Left renal cortex interstitium (tissue), 4 donors: ENCODE measurements around the gene ROR1. TPM values are rescaled to one million over a fixed set of nuclear protein-coding genes. Genes with fewer than 3 reads are reported as not detected.

Source experiments
- DNase-seq, 4 donors: peaks; one replicate each; pipeline ENCODE4 v3.0.0-alpha.2; 2013; ENCODE audit warnings: low read depth in 4 of 4, low spot score in 2 of 4, missing footprints in 1 of 4
- polyA plus RNA-seq, 4 donors: library from polyadenylated mRNA; unstranded; fragments of 120-200 nt; gene quantifications; one replicate each; pipeline ENCODE4 v1.2.1, GENCODE V29; 2013; ENCODE audit not compliant: insufficient read length in 4 of 4

The ROR1 gene
- polyA plus RNA-seq, 4 donors = 29.2 to 38.1 (median 33.3) TPM

DNA sequence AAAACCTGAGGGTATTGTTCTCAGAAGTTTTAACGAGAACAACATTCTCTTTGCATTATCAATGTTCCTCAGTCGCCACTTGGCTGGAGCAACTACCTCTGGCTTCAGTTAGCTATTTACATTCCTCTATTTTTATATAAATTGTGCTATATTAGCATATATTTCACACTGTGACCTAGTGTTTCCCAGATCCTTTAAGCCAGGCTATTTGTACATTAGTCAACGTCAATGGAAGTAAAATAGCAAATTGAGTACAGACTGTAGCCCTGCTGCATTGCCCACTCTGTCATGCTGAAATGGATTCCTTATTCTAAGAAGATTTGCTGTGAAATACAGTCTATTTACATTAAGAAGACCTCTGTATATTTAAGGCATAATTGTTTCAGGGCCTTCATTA lies 213.8 kb downstream of the ROR1 start:
- DNase-seq = no peak

DNA sequence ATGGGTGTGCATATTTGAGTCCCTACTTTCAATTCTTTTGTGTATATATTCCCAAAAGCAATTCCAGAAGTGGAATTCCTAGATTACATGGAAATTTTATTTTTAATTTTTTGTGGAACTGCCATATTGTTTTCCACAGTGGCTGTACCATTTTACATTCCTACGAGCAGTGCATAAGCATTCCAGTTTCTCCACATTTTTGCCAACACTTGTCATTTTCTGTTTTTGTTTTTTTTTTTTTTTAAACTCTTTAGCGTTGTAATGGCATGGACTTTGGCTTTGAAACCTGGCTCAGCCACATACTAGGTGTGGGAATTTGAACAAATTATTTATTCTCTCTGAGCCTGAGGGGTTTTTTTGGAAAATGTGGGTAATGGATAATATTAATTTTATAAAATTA lies 215.1 kb downstream of the ROR1 start:
- no peak for DNase-seq

- DNase-seq = no peak
Measured at GRCh38 chr1:63991685-63992084, 217.9 kb downstream of the ROR1 start.

DNA sequence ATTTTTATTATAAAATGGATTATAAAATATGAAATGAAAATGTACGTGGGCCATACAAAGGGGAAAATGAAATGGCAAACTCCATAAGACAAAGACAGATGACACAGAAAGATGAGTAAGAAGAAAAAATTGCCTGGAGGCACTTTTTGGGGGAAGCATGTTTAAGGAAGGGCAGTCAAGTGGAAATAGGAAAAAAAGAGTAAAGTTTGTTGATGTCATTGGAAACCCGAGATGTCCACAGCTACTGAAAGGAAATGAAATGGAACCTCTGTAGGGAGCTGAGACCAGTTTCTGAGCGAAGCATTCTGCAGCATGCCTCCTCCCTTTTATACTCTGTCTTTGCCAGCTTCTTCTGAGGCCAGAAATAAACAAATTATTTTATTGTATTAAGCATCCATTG lies 226.2 kb downstream of the ROR1 start:
- DNase-seq = peak in 3 of 4 donors; percentile 11 to 44 (median 31)

- DNase-seq = no peak
Measured at GRCh38 chr1:64001038-64001437, 227.2 kb downstream of the ROR1 start.

GRCh38 chr1:64004451-64005025 lies 230.7 kb downstream of the ROR1 start:
- no peak for DNase-seq

DNA sequence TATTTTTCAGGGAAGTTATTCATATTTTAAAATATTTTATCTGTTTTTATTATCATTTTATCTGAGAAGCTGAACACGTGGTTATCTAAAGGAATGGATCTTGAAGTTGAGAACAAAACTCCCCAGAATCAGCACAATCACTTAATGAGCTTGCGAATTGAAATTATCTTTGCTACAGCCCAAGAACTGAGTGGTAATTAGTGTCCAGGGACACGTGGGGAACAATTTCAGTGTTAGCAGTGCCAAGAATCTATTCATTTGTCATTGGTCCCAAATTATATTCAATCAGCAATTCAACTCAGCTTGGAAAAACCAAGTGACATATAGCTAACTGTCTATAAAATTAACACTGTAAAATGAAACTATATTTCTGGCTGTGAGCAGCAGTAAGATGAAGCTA lies 232.0 kb downstream of the ROR1 start:
- no peak for DNase-seq

DNA sequence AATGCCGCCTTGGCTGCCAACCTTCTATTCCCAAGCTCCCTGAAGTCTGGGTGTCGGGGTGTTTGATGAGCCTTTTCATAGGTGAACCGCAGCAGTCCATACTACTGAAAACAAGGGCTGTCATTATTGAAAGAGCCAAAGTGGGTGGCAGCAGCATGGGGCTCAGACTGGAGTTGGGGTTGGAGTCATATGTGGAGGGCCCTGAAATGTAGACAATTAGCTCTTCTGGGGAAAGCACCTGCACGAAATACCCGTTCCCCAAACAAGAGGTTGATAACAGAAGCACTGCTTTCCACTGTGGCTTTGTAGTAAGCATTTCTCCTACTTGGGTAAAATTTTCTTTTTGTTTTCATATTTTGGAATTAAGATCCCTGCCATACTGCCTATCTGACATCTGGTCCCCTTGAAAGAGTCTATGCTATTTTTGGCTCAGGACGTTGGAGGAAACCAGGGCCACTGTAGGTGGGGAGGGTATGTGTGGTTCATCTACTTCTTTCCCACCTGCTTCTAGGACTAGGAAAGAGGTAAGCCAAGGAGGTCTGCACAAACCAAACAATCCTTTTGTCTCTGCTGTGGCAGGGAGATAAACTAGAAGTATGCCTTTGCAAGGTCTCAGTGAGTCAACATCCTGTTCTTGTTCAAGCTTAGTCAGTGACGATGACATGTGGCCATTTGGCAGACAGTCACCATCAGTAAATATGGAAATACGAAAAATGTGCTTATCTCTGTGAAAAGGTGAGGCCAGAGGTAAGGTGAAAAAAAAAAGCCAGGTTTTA lies 232.6 kb downstream of the ROR1 start:
- DNase-seq = no peak

DNA sequence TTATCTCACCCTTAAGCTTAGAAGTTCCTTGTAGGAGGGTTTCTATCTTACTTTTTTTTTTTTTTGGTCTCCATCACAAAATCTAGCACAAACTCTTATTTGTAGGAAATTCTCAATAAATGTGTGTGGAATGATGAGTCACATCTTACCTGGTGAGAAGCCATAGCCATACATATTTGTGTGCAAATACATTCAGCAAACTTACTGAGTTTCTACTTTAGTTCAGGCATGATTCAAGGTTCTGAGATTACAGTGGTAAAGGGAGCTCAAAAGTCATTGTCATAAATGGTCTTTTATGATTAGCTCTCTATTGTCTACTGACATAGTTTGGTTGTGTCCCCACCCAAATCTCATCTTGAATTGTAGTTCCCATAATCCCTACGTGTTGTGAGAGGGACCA lies 236.5 kb downstream of the ROR1 start:
- DNase-seq = no peak

- DNase-seq = no peak
Measured at GRCh38 chr1:64013395-64013794, 239.6 kb downstream of the ROR1 start.

DNA sequence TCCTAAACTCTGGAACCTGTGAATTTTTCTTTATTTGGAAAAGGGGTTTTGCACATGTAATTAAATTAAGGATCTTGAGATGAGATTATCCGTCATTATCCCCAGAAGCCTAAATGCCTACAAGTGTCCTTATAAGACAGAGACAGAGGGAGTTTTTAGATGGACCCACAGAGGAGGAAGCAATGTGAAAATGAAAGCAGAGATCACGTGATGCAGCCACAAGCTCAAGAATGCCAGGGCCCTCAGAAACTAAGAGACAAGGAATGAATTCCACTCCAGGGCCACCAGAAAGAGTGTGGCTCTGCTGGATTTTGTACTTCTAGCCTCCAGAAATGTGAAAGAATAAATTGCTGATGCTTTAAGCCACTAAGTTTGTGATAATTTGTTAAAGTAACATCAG lies 246.0 kb downstream of the ROR1 start:
- no peak for DNase-seq

DNA sequence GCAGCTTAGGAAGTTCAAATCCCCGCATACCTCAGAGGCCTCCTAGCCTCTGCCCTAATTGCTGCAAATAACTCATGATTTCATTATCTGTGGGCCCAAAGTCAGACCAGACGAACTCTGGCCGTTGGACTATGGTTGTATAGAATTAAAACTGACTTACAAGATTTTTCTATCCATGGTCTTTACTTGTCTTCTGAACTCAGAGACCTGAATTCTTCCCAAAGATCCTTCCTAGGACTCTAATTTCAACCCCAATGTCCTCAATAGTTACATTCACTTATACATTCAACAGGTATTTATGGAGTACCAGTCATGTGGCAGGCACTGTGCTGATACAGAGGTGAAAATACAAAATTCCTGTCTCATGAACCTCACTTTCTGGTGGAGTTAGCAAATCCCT lies 247.2 kb downstream of the ROR1 start:
- no peak for DNase-seq

DNA sequence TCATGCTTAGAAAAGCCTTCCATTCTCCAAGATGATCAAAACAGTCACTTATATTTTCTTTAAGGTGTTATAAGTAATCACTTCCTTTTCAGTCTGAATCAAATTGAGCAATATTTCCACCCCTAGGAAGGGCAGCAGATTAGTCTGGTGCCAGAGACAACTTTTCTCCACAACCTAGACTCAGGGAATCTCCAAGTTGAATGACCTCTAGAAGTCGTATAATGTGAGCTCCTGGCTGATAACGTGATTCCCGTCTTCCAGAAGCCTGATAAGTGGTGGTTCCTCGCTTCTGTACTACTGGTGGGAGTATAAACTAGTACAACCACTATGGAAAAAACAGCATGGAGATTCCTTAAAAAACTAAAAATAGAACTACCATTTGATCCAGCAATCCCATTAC lies 251.2 kb downstream of the ROR1 start:
- DNase-seq = no peak

GRCh38 chr1:64029037-64029436 lies 255.2 kb downstream of the ROR1 start:
- no peak for DNase-seq

- DNase-seq = no peak
Measured at GRCh38 chr1:64030411-64030810, 256.6 kb downstream of the ROR1 start.

- DNase-seq = no peak
Measured at GRCh38 chr1:64031236-64031635, 257.4 kb downstream of the ROR1 start.

- no peak for DNase-seq
Measured at GRCh38 chr1:64033667-64034220, 259.9 kb downstream of the ROR1 start.

- no peak for DNase-seq
Measured at GRCh38 chr1:64036549-64036948, 262.7 kb downstream of the ROR1 start.

DNA sequence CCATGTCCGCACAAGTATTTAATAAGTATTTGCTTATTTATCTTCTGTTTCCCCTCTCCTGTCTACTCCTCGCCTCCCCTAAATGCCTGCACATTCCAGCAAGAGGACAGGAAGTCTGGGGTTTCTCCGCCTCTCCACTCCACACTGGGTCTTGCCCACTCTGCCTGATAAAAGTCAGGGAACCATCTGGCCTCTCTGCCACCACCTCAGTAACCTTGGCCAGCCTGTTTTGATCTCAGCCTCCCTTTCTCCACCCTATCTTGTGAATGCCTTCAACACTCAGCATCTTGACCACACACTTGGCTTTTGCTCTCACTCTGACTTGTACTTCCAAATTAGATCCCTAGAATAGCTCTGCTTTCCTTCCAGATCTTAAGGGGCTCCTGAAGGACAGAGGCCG lies 264.3 kb downstream of the ROR1 start:
- DNase-seq = no peak

GRCh38 chr1:64038965-64039364 lies 265.1 kb downstream of the ROR1 start:
- DNase-seq = no peak

- peak in 1 of 4 donors; percentile 55 for DNase-seq
Measured at GRCh38 chr1:64039390-64039926, 265.6 kb downstream of the ROR1 start.
